HEK293T (cell line): ENCODE measurements around the gene HMCN2.

Experiments used
- CTCF ChIA-PET: fragments of 350-600 bp; formaldehyde crosslinking; extraction: SDS; loops from one replicate; lab custom pipeline; 2021; ENCODE audit warnings: antibody characterized with exemption, inconsistent platforms; lab: Yijun Ruan, JAX
- POLR2A ChIA-PET: fragments of 350-600 bp; formaldehyde crosslinking; extraction: SDS; loops from one replicate; lab custom pipeline; 2020; ENCODE audit warnings: antibody characterized with exemption, inconsistent platforms; lab: Yijun Ruan, JAX
- DNase-seq: peaks from one replicate; pipeline ENCODE4 v3.0.0; 2012; ENCODE audit warnings: mixed read lengths; ENCODE audit errors: extremely low spot score
- ARNT ChIP-seq: fragments of 450-650 bp; IDR thresholded peaks from 2 replicates; pipeline ENCODE4 v1.6.1; 2017; ENCODE audit warnings: mild to moderate bottlenecking
- BHLHE40 ChIP-seq: fragments of 450-650 bp; IDR thresholded peaks from 2 replicates; pipeline ENCODE4 v1.6.1; 2016; ENCODE audit warnings: mild to moderate bottlenecking, moderate library complexity, borderline replicate concordance
- CTBP1 ChIP-seq: fragments of 450-650 bp; IDR thresholded peaks from 2 replicates; pipeline ENCODE4 v1.6.1; 2016; ENCODE audit warnings: borderline replicate concordance
- ELF4 ChIP-seq: fragments of 450-650 bp; IDR thresholded peaks from 2 replicates; pipeline ENCODE4 v1.6.1; 2017; ENCODE audit warnings: antibody characterized with exemption
- FOXA1 ChIP-seq: fragments of 450-650 bp; IDR thresholded peaks from 2 replicates; pipeline ENCODE4 v1.6.1; 2016; ENCODE audit warnings: mild to moderate bottlenecking
- FOXK2 ChIP-seq: fragments of 450-650 bp; IDR thresholded peaks from 2 replicates; pipeline ENCODE4 v1.6.1; 2016; ENCODE audit warnings: mild to moderate bottlenecking
- FOXM1 ChIP-seq: fragments of 450-650 bp; IDR thresholded peaks from 2 replicates; pipeline ENCODE4 v1.6.1; 2017; ENCODE audit warnings: mild to moderate bottlenecking, borderline replicate concordance
- HDGF ChIP-seq: fragments of 450-650 bp; IDR thresholded peaks from 2 replicates; pipeline ENCODE4 v1.6.1; 2017; ENCODE audit warnings: antibody characterized with exemption, borderline replicate concordance
- L3MBTL2 ChIP-seq: fragments of 450-650 bp; conservative IDR thresholded peaks from 2 replicates; pipeline ENCODE4 v1.6.1; 2016; ENCODE audit warnings: mild to moderate bottlenecking
- LEF1 ChIP-seq: fragments of 450-650 bp; IDR thresholded peaks from 2 replicates; pipeline ENCODE4 v1.6.1; 2017; ENCODE audit warnings: mild to moderate bottlenecking, borderline replicate concordance
- NFRKB ChIP-seq: fragments of 450-650 bp; IDR thresholded peaks from 2 replicates; pipeline ENCODE4 v1.6.1; 2016; ENCODE audit warnings: mild to moderate bottlenecking, moderate library complexity
- SP1 ChIP-seq: fragments of 450-650 bp; IDR thresholded peaks from 2 replicates; pipeline ENCODE4 v1.6.1; 2017
- SUZ12 ChIP-seq: fragments of 450-650 bp; IDR thresholded peaks from 2 replicates; pipeline ENCODE4 v1.6.1; 2016; ENCODE audit warnings: mild to moderate bottlenecking
- TARDBP ChIP-seq: fragments of 450-650 bp; IDR thresholded peaks from 2 replicates; pipeline ENCODE4 v1.6.1; 2016
- ZNF384 ChIP-seq: fragments of 450-650 bp; IDR thresholded peaks from 2 replicates; pipeline ENCODE4 v1.6.1; 2016
- TF ChIP-seq, protein P1 (sequence below): fragments of 450-650 bp; IDR thresholded peaks from 2 replicates; pipeline ENCODE4 v1.6.1; 2016

Gene HMCN2

DNA sequence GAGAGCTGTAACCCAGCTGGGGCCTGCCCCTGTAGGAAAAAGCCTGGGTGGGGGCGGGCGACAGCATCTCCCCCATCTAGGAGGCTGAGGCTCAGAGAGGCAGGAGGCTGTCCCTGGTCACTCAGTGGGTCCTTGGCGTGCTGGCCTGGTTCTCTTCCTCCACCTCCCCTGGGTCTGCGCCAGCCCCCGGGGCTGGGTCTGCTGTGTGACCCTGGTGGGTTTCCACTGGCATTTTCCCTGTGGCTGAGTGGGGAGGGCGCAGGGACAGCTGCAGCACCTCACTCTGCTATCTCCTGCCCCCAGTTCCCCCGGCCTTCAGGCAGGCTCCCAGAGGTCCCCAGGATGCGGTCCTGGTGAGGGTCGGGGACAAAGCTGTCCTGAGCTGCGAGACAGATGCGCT lies 119.7 kb downstream of the HMCN2 start:
- CTCF ChIA-PET = interaction anchor here (0.6 kb wide), 1 partner anchor 160 kb away, joined by 3 read pairs; no protein-coding TSS in a partner anchor
- TF ChIP-seq CTBP1 = no peak
- no peak for TF ChIP-seq TARDBP
- TF ChIP-seq ARNT = no peak
- no peak for TF ChIP-seq SP1
- no peak for TF ChIP-seq FOXM1
- no peak for TF ChIP-seq L3MBTL2
- TF ChIP-seq HDGF = no peak
- TF ChIP-seq SUZ12 = no peak
- no peak for TF ChIP-seq FOXA1
- no peak for TF ChIP-seq NFRKB
- TF ChIP-seq, protein P1, sequence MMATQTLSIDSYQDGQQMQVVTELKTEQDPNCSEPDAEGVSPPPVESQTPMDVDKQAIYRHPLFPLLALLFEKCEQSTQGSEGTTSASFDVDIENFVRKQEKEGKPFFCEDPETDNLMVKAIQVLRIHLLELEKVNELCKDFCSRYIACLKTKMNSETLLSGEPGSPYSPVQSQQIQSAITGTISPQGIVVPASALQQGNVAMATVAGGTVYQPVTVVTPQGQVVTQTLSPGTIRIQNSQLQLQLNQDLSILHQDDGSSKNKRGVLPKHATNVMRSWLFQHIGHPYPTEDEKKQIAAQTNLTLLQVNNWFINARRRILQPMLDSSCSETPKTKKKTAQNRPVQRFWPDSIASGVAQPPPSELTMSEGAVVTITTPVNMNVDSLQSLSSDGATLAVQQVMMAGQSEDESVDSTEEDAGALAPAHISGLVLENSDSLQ = no peak
- TF ChIP-seq LEF1 = no peak
- no peak for TF ChIP-seq ELF4
- no peak for TF ChIP-seq BHLHE40
- no peak for DNase-seq
- POLR2A ChIA-PET = interaction anchor here (0.8 kb wide), 1 partner anchor 61 kb away, joined by 3 read pairs; no protein-coding TSS in a partner anchor

DNA sequence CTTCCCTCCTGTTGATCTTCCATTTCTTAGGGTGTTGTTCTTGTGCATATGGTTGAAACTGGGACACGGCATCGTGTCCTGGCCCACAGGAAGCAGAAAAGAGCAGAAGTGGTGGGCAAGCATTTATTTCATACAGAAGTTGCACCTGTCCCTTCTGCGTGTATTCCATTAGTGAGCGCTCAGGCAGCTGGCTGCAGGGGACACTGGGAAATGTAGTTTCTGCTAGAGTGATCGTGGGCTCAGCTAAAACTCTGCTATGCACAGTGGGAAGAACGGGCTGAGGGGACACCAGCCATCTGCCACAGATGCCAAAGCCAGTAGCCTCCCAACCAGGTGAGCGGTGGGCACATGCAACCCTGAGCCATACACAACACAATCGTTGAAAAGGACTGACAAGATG lies 121.8 kb downstream of the HMCN2 start:
- no peak for DNase-seq
- no peak for TF ChIP-seq HDGF
- TF ChIP-seq, protein P1 = no peak
- no peak for TF ChIP-seq LEF1
- no peak for TF ChIP-seq CTBP1
- TF ChIP-seq BHLHE40 = no peak
- TF ChIP-seq NFRKB = no peak
- no peak for TF ChIP-seq FOXK2
- no peak for TF ChIP-seq ELF4
- no peak for TF ChIP-seq TARDBP
- TF ChIP-seq SUZ12 = no peak
- no peak for TF ChIP-seq ZNF384
- TF ChIP-seq FOXM1 = no peak
- TF ChIP-seq SP1 = no peak
- no peak for TF ChIP-seq ARNT
- ChIA-PET POLR2A (no interaction called here), CTCF (no interaction called here)

DNA sequence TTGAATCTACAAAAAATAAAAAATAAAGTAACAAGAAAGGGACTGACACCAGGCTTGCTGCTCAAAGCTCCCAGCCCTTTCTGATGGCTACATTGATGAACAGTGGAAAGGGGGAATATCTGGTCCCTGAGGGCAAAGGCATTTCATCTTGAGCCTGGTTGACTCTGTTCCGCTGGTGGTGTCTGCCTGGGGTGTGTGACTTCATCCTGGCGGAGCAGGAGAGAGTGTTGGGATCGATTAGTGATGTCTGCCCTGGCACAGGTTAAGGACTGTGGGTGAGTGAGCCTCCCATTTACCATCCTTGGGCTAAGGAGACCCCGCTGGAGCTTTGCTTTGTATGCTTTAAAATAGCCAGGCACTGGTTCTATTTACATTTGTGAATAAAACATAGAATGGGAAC lies 122.3 kb downstream of the HMCN2 start:
- DNase-seq = no peak
- CTCF ChIA-PET = interaction anchor here (1.0 kb wide), 1 partner anchor 19 kb away, joined by 3 read pairs; no protein-coding TSS in a partner anchor
- no peak for TF ChIP-seq NFRKB
- POLR2A ChIA-PET = no interaction called here

DNA sequence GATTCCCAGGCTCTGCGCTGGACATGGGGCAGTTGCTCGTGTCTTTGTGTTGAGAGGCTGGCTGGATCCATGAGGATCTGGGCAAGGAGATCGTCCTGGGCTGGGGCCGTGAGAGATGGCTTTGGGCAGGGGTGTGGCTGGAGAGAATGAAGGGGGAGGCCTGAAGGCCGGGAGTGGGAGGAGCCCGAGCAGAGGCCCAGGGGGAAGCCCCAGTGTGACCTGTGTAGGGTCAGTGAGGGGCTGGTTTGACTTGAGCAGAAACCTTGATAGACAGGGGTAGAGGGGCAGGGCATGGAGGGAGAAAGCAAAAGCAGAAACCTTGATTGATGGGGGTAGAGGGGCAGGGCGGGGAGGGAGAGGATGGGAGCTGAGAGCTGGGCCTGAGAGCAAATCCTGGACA lies 124.8 kb downstream of the HMCN2 start:
- TF ChIP-seq NFRKB = no peak
- no peak for TF ChIP-seq L3MBTL2
- no peak for TF ChIP-seq FOXK2
- TF ChIP-seq, protein P1 = no peak
- TF ChIP-seq ELF4 = no peak
- TF ChIP-seq FOXM1 = no peak
- no peak for TF ChIP-seq SP1
- no peak for TF ChIP-seq SUZ12
- no peak for TF ChIP-seq ZNF384
- DNase-seq = no peak
- ChIA-PET POLR2A (no interaction called here), CTCF (interaction anchor here (0.6 kb wide), 1 partner anchor 24 kb away, joined by 6 read pairs; no protein-coding TSS in a partner anchor)

DNA sequence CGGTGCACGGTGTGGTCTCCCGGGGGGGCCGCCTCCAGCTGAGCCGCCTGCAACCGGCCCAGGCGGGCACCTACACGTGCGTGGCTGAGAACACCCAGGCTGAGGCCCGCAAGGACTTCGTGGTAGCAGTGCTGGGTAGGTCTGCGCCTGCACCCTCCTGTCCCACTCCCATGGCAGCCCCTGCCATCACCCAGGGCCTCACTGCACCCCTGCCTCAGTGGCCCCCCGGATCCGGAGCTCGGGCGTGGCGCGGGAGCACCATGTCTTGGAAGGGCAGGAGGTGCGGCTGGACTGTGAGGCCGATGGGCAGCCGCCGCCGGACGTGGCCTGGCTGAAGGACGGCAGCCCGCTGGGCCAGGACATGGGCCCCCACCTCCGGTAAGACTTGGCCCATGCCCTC lies 125.4 kb downstream of the HMCN2 start:
- CTCF ChIA-PET = no interaction called here
- no peak for DNase-seq
- POLR2A ChIA-PET = no interaction called here
- no peak for TF ChIP-seq ARNT
- no peak for TF ChIP-seq SUZ12
- TF ChIP-seq CTBP1 = no peak
- no peak for TF ChIP-seq SP1
- no peak for TF ChIP-seq ELF4

DNA sequence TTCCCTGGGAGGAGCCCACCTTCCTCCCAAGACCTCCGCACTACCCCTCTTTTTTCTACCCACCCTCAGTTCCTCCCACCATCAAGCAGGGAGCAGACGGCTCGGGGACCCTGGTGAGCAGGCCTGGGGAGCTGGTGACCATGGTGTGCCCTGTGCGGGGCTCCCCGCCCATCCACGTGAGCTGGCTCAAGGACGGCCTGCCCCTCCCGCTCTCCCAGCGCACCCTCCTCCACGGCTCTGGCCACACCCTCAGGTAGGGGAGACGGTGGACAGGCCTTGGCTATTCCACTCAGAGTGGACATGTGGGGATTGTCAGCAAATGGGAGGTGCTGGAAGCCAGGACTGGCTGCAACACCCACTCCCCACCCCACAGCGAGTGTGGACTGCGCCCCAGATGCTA lies 126.3 kb downstream of the HMCN2 start:
- ChIA-PET CTCF (no interaction called here), POLR2A (no interaction called here)
- no peak for DNase-seq
- no peak for TF ChIP-seq ZNF384
- TF ChIP-seq CTBP1 = no peak
- TF ChIP-seq, protein P1 = no peak

DNA sequence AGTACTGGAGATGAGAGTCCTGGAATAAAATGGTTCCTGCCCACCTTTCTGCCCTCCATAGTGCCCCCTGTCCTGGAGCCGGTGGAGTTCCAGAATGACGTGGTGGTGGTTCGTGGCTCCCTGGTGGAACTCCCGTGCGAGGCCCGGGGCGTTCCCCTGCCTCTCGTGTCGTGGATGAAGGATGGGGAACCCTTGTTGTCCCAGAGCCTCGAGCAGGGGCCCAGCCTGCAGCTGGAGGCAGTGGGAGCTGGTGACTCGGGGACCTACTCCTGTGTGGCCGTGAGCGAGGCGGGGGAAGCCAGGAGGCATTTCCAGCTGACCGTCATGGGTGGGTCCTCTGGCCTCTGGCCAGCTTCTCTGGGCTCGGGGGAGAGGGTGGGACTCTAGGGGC lies 128.1 kb downstream of the HMCN2 start:
- TF ChIP-seq FOXA1 = no peak
- TF ChIP-seq, protein P1 = no peak
- TF ChIP-seq FOXK2 = no peak
- TF ChIP-seq HDGF = no peak
- no peak for TF ChIP-seq ELF4
- no peak for TF ChIP-seq BHLHE40
- TF ChIP-seq TARDBP = no peak
- CTCF ChIA-PET = no interaction called here
- POLR2A ChIA-PET = no interaction called here
- no peak for DNase-seq
